Pulmonary artery endothelial cell (primary cell): ENCODE results near the gene EMP2. TPM values are rescaled to one million over a fixed set of nuclear protein-coding genes. Genes with fewer than 3 reads are reported as not detected.
"Not testable (repeated sequence)": the region's sequence is repeated elsewhere in the genome, so short reads cannot be mapped to it uniquely, and the experiment has no call there.

Experiments used
- DNase-seq: peaks from one replicate; pipeline ENCODE4 v3.0.0-alpha.2; 2011; ENCODE audit warnings: low read depth, low spot score
- total RNA-seq: library from RNA; depleted of rRNA; stranded (reverse); fragments of >200 nt; gene quantifications from 2 replicates; pipeline ENCODE4 v1.2.3, GENCODE V29; 2014

EMP2 gene
- total RNA-seq = 16.7 and 19.8 TPM in 2 replicates

- no peak for DNase-seq
Observed at GRCh38 chr16:10579965-10580882, at the start of gene EMP2. Gene EMP2, minus strand, starts transcription at chr16:10580598. Its CDS starts 32,981 bp downstream, at chr16:10547617.

- DNase-seq = no peak
Observed at GRCh38 chr16:10629592-10629963, 49.2 kb upstream of the EMP2 start.

GRCh38 chr16:10625595-10626357 is 45.4 kb upstream of the EMP2 start:
- no peak for DNase-seq

GRCh38 chr16:10624527-10624926 is 44.1 kb upstream of the EMP2 start:
- DNase-seq = no peak

GRCh38 chr16:10623059-10623458 is 42.7 kb upstream of the EMP2 start:
- no peak for DNase-seq

- no peak for DNase-seq
Observed at GRCh38 chr16:10622036-10622921, 41.9 kb upstream of the EMP2 start.

GRCh38 chr16:10621216-10621949 is 41.0 kb upstream of the EMP2 start:
- DNase-seq = not testable (repeated sequence)

- DNase-seq = no peak
Observed at GRCh38 chr16:10620120-10620519, 39.7 kb upstream of the EMP2 start.

GRCh38 chr16:10619271-10619849 is 39.0 kb upstream of the EMP2 start:
- no peak for DNase-seq

GRCh38 chr16:10618710-10619209 is 38.4 kb upstream of the EMP2 start:
- no peak for DNase-seq

- DNase-seq = no peak
Observed at GRCh38 chr16:10617662-10618420, 37.4 kb upstream of the EMP2 start.

GRCh38 chr16:10616756-10617640 is 36.6 kb upstream of the EMP2 start:
- DNase-seq = no peak

- no peak for DNase-seq
Observed at GRCh38 chr16:10616419-10616755, 36.0 kb upstream of the EMP2 start.

GRCh38 chr16:10614685-10615084 is 34.3 kb upstream of the EMP2 start:
- DNase-seq = no peak

GRCh38 chr16:10613785-10614485 is 33.5 kb upstream of the EMP2 start:
- no peak for DNase-seq

GRCh38 chr16:10612649-10613179 is 32.3 kb upstream of the EMP2 start:
- no peak for DNase-seq

- no peak for DNase-seq
Observed at GRCh38 chr16:10611825-10612342, 31.5 kb upstream of the EMP2 start.
